Measurements from ENCODE around the gene CD52. TPM values are rescaled to one million over a fixed set of nuclear protein-coding genes. Genes with fewer than 3 reads are reported as not detected.

CD52 gene
- total RNA-seq, 2 experiments from 2014 or later = 582 to 608 TPM

DNA sequence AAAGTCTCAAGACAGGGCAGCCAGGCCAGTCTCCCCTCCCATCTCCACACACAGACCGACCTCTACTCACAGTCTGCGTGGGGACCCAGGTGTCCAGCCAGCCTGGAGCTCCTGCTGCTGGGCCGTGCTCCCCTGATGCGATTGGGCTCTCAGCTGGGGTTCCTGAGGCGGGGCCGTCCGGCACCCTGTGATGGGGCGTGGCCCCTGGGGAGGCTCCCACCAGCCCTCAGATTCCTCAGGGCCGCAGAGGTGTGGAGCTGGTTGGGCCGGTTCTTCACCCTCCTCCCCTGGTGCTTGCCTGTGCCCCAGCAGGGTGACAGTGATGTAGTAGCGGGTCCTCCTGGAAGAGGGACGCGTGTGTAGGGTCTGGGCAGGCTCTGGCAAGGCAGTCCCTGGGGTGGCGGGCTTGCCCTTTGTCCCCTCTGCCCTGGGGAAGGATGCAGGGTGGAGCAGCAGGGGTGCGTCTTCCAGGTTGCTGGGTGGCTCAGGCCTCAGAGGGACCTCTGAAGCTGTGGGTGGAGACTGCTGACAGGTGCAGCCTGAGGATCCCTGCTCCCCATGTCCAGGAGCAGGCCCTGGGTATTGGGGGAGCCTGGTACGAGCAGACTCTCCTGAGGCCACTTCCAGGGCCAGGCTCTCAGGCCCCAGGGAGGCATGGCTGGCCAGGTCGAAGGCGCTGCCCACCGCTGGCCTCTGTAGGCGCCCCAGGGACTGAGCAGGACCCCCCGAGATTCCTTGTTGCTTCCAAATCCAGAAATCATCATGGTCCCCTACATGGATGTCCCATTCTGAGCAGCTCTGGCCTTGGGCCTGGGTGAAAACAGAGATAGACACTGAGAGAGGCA, 36.4 kb downstream of the CD52 start, which contains the start of gene CRYBG2:
CRYBG2 (minus strand) TSS at position 155 of the 845 bp plus-strand sequence. CDS start 7,473 bp downstream, outside the sequence.
- no peak for ATAC-seq (ENCODE audit: poor library complexity)
- DNase-seq = no peak
- Mint-ChIP-seq H3K27ac (no peak within 1 kb of the TSS), H3K9me3 (no peaks in the 10 kb centered on the region), H3K4me1 (ENCODE audit: low read depth) (peaks cover 9% of the 10 kb centered on the region), H3K4me3 (no peak within 1 kb of the TSS), H3K27me3 (peaks cover 5% of the 10 kb centered on the region), H3K36me3 (ENCODE audit: low read depth) (no peaks in the 10 kb centered on the region)
- TF ChIP-seq, protein P1, sequence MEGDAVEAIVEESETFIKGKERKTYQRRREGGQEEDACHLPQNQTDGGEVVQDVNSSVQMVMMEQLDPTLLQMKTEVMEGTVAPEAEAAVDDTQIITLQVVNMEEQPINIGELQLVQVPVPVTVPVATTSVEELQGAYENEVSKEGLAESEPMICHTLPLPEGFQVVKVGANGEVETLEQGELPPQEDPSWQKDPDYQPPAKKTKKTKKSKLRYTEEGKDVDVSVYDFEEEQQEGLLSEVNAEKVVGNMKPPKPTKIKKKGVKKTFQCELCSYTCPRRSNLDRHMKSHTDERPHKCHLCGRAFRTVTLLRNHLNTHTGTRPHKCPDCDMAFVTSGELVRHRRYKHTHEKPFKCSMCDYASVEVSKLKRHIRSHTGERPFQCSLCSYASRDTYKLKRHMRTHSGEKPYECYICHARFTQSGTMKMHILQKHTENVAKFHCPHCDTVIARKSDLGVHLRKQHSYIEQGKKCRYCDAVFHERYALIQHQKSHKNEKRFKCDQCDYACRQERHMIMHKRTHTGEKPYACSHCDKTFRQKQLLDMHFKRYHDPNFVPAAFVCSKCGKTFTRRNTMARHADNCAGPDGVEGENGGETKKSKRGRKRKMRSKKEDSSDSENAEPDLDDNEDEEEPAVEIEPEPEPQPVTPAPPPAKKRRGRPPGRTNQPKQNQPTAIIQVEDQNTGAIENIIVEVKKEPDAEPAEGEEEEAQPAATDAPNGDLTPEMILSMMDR (IDR thresholded peaks at IDR 0.05) = no peak
- Histone ChIP-seq H3K36me3 (ENCODE audit: insufficient read depth, low read length) (no peaks in the 10 kb centered on the region), H3K4me1 (ENCODE audit: insufficient read depth, low read length) (peaks cover 15% of the 10 kb centered on the region), H3K9me3 (ENCODE audit: control insufficient read depth in 1 of 2, insufficient read depth in 1 of 2, low read length in 2 of 2) (no peaks in the 10 kb centered on the region), H3K4me3 (ENCODE audit: low read length) (no peak within 1 kb of the TSS), H3K27ac (ENCODE audit: low read depth in 1 of 2, low read length in 2 of 2) (no peak within 1 kb of the TSS), H3K27me3 (ENCODE audit: control insufficient read depth in 1 of 2, insufficient read depth in 2 of 2, low read length in 2 of 2) (peaks cover 0 to 2% of the 10 kb centered on the region in 2 experiments)
- intact Hi-C loops (cut with DNase I, micrococcal nuclease) = no loop called here
- POLR2A ChIA-PET = no interaction called here
- CTCF ChIA-PET = no interaction called here

DNA sequence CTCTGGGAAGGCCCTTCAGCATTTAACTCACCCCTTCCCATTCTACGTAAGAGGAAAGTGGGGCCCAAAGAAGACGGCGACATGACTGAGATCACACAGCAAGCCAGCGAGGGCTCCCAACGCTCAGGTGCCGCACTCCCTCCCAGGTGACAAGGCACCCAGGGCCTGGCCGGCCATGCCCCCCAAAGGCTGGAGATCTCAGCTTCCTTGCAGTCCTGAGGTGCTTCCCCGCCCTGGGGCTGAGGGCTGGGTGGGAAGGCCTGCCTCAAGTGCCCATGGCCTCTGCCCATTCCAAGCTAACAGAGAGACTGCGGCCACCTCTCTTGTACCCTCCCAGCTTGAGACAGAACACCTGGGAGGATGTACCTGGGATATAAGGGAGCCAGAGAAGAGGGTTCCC, 37.2 kb downstream of the CD52 start:
- Mint-ChIP-seq H3K27ac (no peak overlapping the region), H3K27me3 (peaks cover 6% of the 10 kb centered on the region), H3K4me3 (no peak overlapping the region), H3K9me3 (no peaks in the 10 kb centered on the region), H3K4me1 (ENCODE audit: low read depth) (peaks cover 14% of the 10 kb centered on the region), H3K36me3 (ENCODE audit: low read depth) (no peaks in the 10 kb centered on the region)
- no peak overlapping the region for H3K4me3 ChIP-seq (ENCODE audit: low read length)
- ATAC-seq (ENCODE audit: poor library complexity) = no peak
- TF ChIP-seq, protein P1 (IDR thresholded peaks at IDR 0.05) = no peak
- H3K27ac ChIP-seq (ENCODE audit: low read depth in 1 of 2, low read length in 2 of 2) = no peak overlapping the region
- H3K27me3 ChIP-seq (ENCODE audit: control insufficient read depth in 1 of 2, insufficient read depth in 2 of 2, low read length in 2 of 2) = peaks cover 0 to 6% of the 10 kb centered on the region in 2 experiments
- DNase-seq = no peak
- intact Hi-C loops (cut with DNase I, micrococcal nuclease) = loop anchor here in 1 of 2 experiments (5.0 kb wide), 1 partner anchor 68 kb away; no protein-coding TSS in a partner anchor
- POLR2A ChIA-PET = no interaction called here
- peaks cover 0 to 3% of the 10 kb centered on the region in 2 experiments for H3K9me3 ChIP-seq (ENCODE audit: control insufficient read depth in 1 of 2, insufficient read depth in 1 of 2, low read length in 2 of 2)
- H3K36me3 ChIP-seq (ENCODE audit: insufficient read depth, low read length) = no peaks in the 10 kb centered on the region
- peaks cover 22% of the 10 kb centered on the region for H3K4me1 ChIP-seq (ENCODE audit: insufficient read depth, low read length)
- CTCF ChIA-PET = no interaction called here

DNA sequence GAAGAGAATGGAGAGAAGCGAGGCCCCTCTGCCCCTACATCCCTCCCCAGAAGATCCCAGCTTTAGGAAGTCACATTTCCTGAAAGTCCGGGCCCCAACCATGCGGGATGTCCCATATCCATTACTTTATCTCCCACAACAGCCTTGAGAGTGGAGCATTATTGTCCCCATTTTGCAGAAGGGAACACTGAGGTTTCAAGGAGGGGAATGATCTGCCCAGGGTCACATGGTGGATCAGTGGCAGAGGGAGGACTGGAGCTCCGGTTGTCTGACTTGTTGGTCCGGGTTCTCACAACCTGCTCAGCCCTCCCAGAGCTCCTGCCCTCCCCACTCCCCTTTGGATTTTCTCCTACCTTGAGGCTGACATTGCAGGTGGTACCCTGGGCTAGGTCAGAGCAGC, 38.3 kb downstream of the CD52 start:
- ChIA-PET CTCF (no interaction called here), POLR2A (no interaction called here)
- Mint-ChIP-seq H3K4me3 (no peak overlapping the region), H3K4me1 (ENCODE audit: low read depth) (peaks cover 25% of the 10 kb centered on the region), H3K27ac (no peak overlapping the region), H3K27me3 (peaks cover 12% of the 10 kb centered on the region), H3K9me3 (no peaks in the 10 kb centered on the region), H3K36me3 (ENCODE audit: low read depth) (no peaks in the 10 kb centered on the region)
- intact Hi-C loops (cut with DNase I, micrococcal nuclease) = loop anchor here in 1 of 2 experiments (5.0 kb wide), 1 partner anchor 69 kb away; no protein-coding TSS in a partner anchor
- no peak for ATAC-seq (ENCODE audit: poor library complexity)
- H3K4me1 ChIP-seq (ENCODE audit: insufficient read depth, low read length) = peaks cover 34% of the 10 kb centered on the region
- H3K4me3 ChIP-seq (ENCODE audit: low read length) = no peak overlapping the region
- TF ChIP-seq, protein P1 (IDR thresholded peaks at IDR 0.05) = no peak
- peaks cover 0 to 10% of the 10 kb centered on the region in 2 experiments for H3K9me3 ChIP-seq (ENCODE audit: control insufficient read depth in 1 of 2, insufficient read depth in 1 of 2, low read length in 2 of 2)
- no peak for DNase-seq
- no peaks in the 10 kb centered on the region for H3K36me3 ChIP-seq (ENCODE audit: insufficient read depth, low read length)
- H3K27me3 ChIP-seq (ENCODE audit: control insufficient read depth in 1 of 2, insufficient read depth in 2 of 2, low read length in 2 of 2) = peaks cover 0 to 17% of the 10 kb centered on the region in 2 experiments
- H3K27ac ChIP-seq (ENCODE audit: low read depth in 1 of 2, low read length in 2 of 2) = no peak overlapping the region
